ENCODE measurements around the gene SMARCA2. TPM values are rescaled to one million over a fixed set of nuclear protein-coding genes. Genes with fewer than 3 reads are reported as not detected.

Gene SMARCA2
- total RNA-seq, 4 donors from 2014 or later: 148 to 217 (median 196) TPM

DNA sequence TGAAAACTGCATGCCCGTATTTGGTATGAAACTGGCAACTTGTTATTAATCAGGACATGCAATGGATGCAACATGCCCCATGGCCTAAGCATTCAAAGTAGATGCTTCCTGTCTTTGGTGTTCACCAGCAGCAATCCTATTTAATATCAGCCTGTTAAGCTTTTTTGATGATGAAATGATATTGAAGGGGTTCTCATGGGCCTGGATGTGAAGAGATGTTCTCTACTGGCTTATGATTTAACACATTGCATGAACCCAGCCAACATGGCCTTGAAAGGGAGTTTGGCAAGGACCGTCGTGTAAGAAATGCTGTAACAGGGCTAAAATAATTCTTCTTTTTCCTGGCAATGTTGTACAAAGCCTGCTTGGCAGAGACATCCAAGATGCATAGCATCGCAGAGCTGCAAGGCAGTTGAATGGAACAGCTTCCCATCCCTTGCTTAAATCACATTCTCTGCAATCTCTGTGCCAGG lies 111.2 kb downstream of the SMARCA2 start:
- DNase-seq: no peak
- Histone ChIP-seq H3K27me3 (no peaks in the 10 kb centered on the region), H3K4me1 (peaks cover 19 to 34% of the 10 kb centered on the region in 2 donors), H3K9me3 (no peaks in the 10 kb centered on the region), H3K4me3 (replicated peaks in 1 of 3) (no peak overlapping the region), H3K36me3 (peaks cover 8 to 11% of the 10 kb centered on the region in 2 donors), H3K27ac (peak overlapping the region in 1 of 3 donors; percentile 10)
- intact Hi-C loops (cut with DNase I): no loop called here
- no peak for TF ChIP-seq POLR2A (IDR thresholded peaks at IDR 0.05)
- TF ChIP-seq, protein P1, sequence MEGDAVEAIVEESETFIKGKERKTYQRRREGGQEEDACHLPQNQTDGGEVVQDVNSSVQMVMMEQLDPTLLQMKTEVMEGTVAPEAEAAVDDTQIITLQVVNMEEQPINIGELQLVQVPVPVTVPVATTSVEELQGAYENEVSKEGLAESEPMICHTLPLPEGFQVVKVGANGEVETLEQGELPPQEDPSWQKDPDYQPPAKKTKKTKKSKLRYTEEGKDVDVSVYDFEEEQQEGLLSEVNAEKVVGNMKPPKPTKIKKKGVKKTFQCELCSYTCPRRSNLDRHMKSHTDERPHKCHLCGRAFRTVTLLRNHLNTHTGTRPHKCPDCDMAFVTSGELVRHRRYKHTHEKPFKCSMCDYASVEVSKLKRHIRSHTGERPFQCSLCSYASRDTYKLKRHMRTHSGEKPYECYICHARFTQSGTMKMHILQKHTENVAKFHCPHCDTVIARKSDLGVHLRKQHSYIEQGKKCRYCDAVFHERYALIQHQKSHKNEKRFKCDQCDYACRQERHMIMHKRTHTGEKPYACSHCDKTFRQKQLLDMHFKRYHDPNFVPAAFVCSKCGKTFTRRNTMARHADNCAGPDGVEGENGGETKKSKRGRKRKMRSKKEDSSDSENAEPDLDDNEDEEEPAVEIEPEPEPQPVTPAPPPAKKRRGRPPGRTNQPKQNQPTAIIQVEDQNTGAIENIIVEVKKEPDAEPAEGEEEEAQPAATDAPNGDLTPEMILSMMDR (IDR thresholded peaks at IDR 0.05): no peak
- WGBS, 2 donors: 56 to 74% methylated on average over 4 of the region's 4 CpGs

DNA sequence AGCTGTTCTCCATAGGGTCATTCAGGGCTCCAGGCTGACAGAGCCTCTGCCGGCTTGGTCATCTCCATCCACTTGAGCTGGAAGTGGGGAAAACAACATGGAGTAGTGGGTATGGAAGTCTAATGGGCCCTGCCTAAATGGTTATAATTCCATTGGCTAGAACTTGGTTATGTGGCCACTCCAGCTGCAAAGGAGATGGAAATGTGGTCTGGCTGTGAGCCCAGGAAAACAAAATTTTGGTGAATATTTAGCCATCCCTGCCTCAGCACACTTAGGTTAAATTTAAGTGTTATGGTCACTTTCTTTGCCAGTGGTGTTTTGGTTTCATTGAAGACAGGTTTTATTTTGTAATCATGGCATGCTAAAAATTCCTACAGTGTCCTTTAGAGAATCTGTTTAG lies 112.3 kb downstream of the SMARCA2 start:
- 75 to 83% methylated on average over 1 of the region's 1 CpG for WGBS, 2 donors
- H3K4me3 ChIP-seq (replicated peaks in 1 of 3): no peak overlapping the region
- no peak overlapping the region for H3K27ac ChIP-seq
- DNase-seq: no peak
- peaks cover 15 to 31% of the 10 kb centered on the region in 2 donors for H3K4me1 ChIP-seq
- intact Hi-C loops (cut with DNase I): no loop called here
- peaks cover 8 to 11% of the 10 kb centered on the region in 2 donors for H3K36me3 ChIP-seq
- TF ChIP-seq POLR2A (IDR thresholded peaks at IDR 0.05): no peak
- TF ChIP-seq, protein P1 (IDR thresholded peaks at IDR 0.05): no peak
- no peaks in the 10 kb centered on the region for H3K9me3 ChIP-seq
- H3K27me3 ChIP-seq: no peaks in the 10 kb centered on the region

DNA sequence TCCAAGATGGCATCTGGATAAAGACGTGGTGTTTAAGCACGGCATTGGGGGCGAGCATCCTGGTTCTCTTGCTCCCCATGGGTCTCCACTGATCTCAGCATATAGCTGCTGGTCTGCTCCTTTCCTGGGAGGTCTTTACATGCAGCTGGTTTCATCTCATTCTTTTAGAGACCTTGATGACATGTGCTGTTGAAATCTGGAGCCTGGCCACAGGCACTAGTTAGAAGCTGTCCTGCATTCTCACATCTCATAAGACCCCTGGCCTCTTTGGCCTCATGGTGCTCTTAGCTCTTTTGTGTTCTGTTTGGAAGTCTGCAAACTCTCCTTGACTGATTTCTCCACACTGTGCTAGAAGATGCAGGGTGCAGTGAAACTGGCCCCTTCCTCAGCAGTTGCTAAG lies 113.0 kb downstream of the SMARCA2 start:
- TF ChIP-seq, protein P1 (IDR thresholded peaks at IDR 0.05): no peak
- no peak for TF ChIP-seq POLR2A (IDR thresholded peaks at IDR 0.05)
- 67 to 100% methylated on average over 3 of the region's 3 CpGs for WGBS, 2 donors
- Histone ChIP-seq H3K27ac (no peak overlapping the region), H3K27me3 (no peaks in the 10 kb centered on the region), H3K4me1 (peaks cover 18 to 34% of the 10 kb centered on the region in 2 donors), H3K36me3 (peaks cover 8 to 11% of the 10 kb centered on the region in 2 donors), H3K9me3 (no peaks in the 10 kb centered on the region), H3K4me3 (replicated peaks in 1 of 3) (no peak overlapping the region)
- DNase-seq: no peak
- intact Hi-C loops (cut with DNase I): no loop called here

DNA sequence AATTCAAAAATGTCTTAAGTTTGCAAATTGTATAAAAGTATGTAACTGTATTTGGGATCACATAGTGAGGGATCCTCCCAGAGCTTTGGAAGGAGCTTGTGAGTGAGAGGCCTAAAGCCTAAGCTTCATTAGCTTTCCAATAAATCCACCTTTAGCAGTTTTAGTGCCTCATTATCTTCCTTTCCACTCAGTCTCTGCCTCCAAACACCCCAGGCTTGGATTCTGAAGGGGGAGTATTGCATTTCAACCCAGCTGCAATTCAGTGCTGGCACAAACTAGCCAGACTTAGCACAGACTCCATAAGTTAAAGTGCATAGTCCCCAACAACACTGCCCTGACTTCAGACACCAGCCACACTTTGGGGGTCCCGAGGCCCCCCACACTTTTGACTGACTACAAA lies 113.5 kb downstream of the SMARCA2 start:
- Histone ChIP-seq H3K27me3 (no peaks in the 10 kb centered on the region), H3K27ac (no peak overlapping the region), H3K4me1 (peaks cover 22 to 39% of the 10 kb centered on the region in 2 donors), H3K9me3 (no peaks in the 10 kb centered on the region), H3K36me3 (peaks cover 8% of the 10 kb centered on the region in 2 donors), H3K4me3 (replicated peaks in 1 of 3) (no peak overlapping the region)
- intact Hi-C loops (cut with DNase I): no loop called here
- TF ChIP-seq POLR2A (IDR thresholded peaks at IDR 0.05): no peak
- TF ChIP-seq, protein P1 (IDR thresholded peaks at IDR 0.05): no peak
- DNase-seq: no peak
- WGBS, 2 donors: 80 to 100% methylated on average over 1 of the region's 1 CpG

DNA sequence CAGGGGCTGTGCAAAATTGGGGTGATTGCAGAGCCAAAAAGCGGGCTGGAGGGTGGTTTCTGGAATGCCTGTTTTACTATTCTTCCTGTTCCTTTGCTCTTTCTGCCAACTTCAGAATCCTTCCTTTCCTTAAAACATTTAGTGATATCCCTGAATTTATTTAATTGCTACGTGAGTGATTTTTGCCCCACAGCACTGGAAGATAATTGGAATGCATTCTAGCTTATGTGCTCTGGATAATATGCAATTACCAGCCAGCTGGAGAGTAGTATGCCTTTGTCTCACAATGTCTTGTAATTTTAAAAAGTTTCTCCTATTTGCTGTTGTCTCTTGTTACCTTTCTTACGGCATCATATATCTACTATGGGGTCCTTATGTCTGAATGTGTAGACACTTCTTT lies 115.8 kb downstream of the SMARCA2 start:
- no peak overlapping the region for H3K27ac ChIP-seq
- no peak for DNase-seq
- no peak for TF ChIP-seq POLR2A (IDR thresholded peaks at IDR 0.05)
- TF ChIP-seq, protein P1 (IDR thresholded peaks at IDR 0.05): no peak
- no peaks in the 10 kb centered on the region for H3K27me3 ChIP-seq
- WGBS, 2 donors: 86 to 90% methylated on average over 3 of the region's 3 CpGs
- no peaks in the 10 kb centered on the region for H3K9me3 ChIP-seq
- peaks cover 21 to 42% of the 10 kb centered on the region in 2 donors for H3K4me1 ChIP-seq
- intact Hi-C loops (cut with DNase I): no loop called here
- H3K36me3 ChIP-seq: no peaks in the 10 kb centered on the region
- H3K4me3 ChIP-seq (replicated peaks in 1 of 3): no peak overlapping the region

Data from thyroid gland (tissue), 4 donors.